Measurements from ENCODE around the gene WDCP. TPM values are rescaled to one million over a fixed set of nuclear protein-coding genes. Genes with fewer than 3 reads are reported as not detected.

The WDCP gene
- total RNA-seq, 1 experiment from 2014 or later: 12.8 TPM

DNA sequence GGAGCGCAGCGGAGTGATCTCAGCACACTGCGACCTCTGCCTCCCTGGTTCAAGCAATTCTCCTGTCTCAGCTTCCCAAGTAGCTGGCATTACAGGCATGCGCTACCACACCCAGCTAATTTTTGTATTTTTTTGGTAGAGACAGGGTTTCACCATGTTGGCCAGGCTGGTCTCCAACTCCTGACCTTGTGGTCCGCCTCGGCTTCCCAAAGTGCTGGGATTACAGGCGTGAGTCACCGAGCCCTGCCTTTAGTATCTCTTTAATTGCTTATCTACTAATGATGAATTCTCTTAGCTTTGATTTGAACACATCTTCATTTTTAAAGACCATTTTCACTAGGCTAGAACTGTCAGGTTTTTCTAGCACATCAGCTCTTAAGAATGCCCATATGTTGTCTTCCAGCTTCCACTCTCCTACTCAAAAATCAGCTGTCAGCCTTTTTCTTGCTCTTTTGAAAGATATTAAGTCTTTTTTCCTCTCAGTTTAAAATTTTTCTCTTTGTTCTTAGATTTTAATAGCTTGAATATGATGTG is 53.4 kb downstream of the WDCP start:
- DNase-seq (ENCODE audit: low read depth): no peak

GRCh38 chr2:23992931-23993330 is 54.3 kb downstream of the WDCP start:
- no peak for DNase-seq (ENCODE audit: low read depth)

DNA sequence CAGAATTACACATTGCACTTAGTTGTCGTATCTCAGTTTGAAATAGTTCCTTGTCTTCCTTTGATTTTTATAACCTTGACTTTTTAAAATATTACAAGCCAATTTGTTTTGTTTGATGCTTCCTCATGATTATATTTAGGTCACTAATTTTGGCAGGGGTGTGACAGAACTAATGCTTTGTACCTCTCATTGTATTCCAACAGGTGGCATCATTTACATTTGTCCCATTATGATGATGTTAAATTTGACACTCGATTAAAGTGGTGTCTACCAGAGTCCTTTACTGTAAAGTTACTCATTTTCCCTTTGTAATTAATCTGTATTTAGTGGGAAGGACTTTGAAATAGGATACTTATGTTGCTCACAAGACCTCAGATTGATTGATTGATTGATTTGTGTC is 58.8 kb downstream of the WDCP start:
- DNase-seq (ENCODE audit: low read depth): peak; percentile 31

Other genes with a start within 250 kb of the WDCP start
- gene ATAD2B, start 120.3 kb downstream of the WDCP start, total RNA-seq (2014; rRNA removed; shearing (Covaris generic)): 2.9 and 3.8 TPM in 2 replicates
- 8.8 and 18.8 TPM in 2 replicates for gene UBXN2A, start 106.9 kb downstream of the WDCP start, total RNA-seq (2014; rRNA removed; shearing (Covaris generic))
- not detected in 2 replicates for gene MFSD2B, start 37.3 kb downstream of the WDCP start, total RNA-seq (2014; rRNA removed; shearing (Covaris generic))
- gene FKBP1B, start 2.4 kb upstream of the WDCP start, total RNA-seq (2014; rRNA removed; shearing (Covaris generic)): 6.6 and 9.7 TPM in 2 replicates
- gene SF3B6, start 28.9 kb upstream of the WDCP start, total RNA-seq (2014; rRNA removed; shearing (Covaris generic)): 302 and 310 TPM in 2 replicates
- gene TP53I3, start 37.4 kb upstream of the WDCP start, total RNA-seq (2014; rRNA removed; shearing (Covaris generic)): 3.1 and 8.8 TPM in 2 replicates
- gene PFN4, start 75.9 kb upstream of the WDCP start, total RNA-seq (2014; rRNA removed; shearing (Covaris generic)): 0.12 TPM in 1 of 2 replicates, not detected in the other
- gene FAM228B, start 76.1 kb upstream of the WDCP start, total RNA-seq (2014; rRNA removed; shearing (Covaris generic)): 1.8 and 3.2 TPM in 2 replicates
- gene FAM228A, start 127.7 kb upstream of the WDCP start, total RNA-seq (2014; rRNA removed; shearing (Covaris generic)): not detected in 2 replicates

Data from M059J (cell line).